Suprapubic skin (tissue), 4 donors: ENCODE data around the gene DUSP1.

Experiments
- CTCF ChIP-seq, 2 donors: fragments of 200-600 bp in 1 of 2; fragments of 450-650 bp in 1 of 2; sonication (generic) in 1 of 2; IDR thresholded peaks; one replicate each; pipeline ENCODE4 v1.5.1; 2016 to 2019; ENCODE audit warnings: antibody characterized with exemption in 2 of 2, mild to moderate bottlenecking in 1 of 2, moderate library complexity in 1 of 2
- EP300 ChIP-seq: sonication (generic); formaldehyde crosslinking; IDR thresholded peaks from one replicate; pipeline ENCODE4 v1.6.1; 2017; ENCODE audit warnings: antibody characterized with exemption
- POLR2A ChIP-seq, 2 donors: fragments of 450-650 bp; IDR thresholded peaks; one replicate each; pipeline ENCODE4 v1.6.1; 2017; ENCODE audit warnings: antibody characterized with exemption in 2 of 2, mild to moderate bottlenecking in 2 of 2, moderate library complexity in 2 of 2
- POLR2AphosphoS5 ChIP-seq, 3 donors: sonication (generic); formaldehyde crosslinking; IDR thresholded peaks; one replicate each; pipeline ENCODE4 v1.6.1; 2017; ENCODE audit warnings: antibody characterized with exemption in 3 of 3

DNA sequence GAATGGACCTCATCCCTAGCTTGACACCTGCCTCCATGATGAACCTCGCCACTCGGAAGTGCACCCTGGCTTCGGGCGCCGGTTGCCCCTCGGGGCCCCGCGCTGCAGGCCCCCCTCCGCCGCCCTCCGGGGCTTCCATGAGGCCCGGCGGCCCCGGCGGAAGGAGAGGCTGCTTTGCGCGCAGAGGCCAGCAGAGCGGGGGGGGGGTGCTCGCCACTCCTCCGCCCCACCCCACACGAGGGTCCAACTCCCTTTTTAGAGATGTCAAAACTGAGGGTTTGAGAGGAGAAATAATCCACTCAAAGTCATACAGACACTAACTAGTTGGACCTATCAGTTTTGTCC is 7.9 kb downstream of the DUSP1 start:
- no peak for TF ChIP-seq EP300
- TF ChIP-seq CTCF (IDR thresholded peaks at IDR 0.05) = no peak
- TF ChIP-seq POLR2A (IDR thresholded peaks at IDR 0.05) = no peak
- no peak for TF ChIP-seq POLR2AphosphoS5 (IDR thresholded peaks at IDR 0.05)
